Fibroblast of villous mesenchyme (primary cell): ENCODE results near the gene B4GALT1. TPM values are rescaled to one million over a fixed set of nuclear protein-coding genes. Genes with fewer than 3 reads are reported as not detected.
A peak's percentile ranks its signal among the peaks of the same experiment; 100 is the strongest.

Source experiments
- DNase-seq: peaks from one replicate; pipeline ENCODE4 v3.0.0-alpha.2; 2010; ENCODE audit warnings: low read depth
- H3K4me3 ChIP-seq: 2 replicates; pipeline ENCODE4 v1.5.1; 2011; ENCODE audit warnings: low read depth, mild to moderate bottlenecking, low read length
- total RNA-seq: library from RNA; depleted of rRNA; stranded (reverse); fragments of >200 nt; gene quantifications from 2 replicates; pipeline ENCODE4 v1.2.3, GENCODE V29; 2012
- TF ChIP-seq, protein P1 (sequence below): IDR thresholded peaks from 2 replicates; pipeline ENCODE4 v1.5.1; 2012; ENCODE audit warnings: low read depth, mild to moderate bottlenecking, low read length; ENCODE audit not compliant: insufficient read depth

Gene B4GALT1
- total RNA-seq, 1 donor: 28.5 TPM

DNA sequence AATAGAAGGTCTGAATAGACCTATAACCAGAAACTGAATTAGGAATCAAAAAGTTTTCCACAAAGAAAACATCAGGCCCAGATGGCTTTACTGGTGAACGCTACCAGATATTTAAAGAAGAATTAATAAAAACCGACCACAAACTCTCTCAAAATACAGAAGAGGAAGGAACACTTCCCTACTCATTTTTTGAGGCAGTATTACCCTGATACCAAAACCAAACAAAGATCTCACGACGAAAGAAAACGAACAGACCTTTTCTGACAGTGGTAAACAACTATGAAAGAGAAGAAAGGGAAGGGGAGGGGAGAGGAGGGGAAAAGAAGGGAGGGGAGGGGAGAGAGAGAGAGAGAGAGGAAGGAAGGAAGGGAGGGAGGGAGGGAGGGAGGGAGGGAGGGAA is 13.5 kb downstream of the B4GALT1 start:
- no peak for DNase-seq
- H3K4me3 ChIP-seq: no peak overlapping the region
- TF ChIP-seq, protein P1, sequence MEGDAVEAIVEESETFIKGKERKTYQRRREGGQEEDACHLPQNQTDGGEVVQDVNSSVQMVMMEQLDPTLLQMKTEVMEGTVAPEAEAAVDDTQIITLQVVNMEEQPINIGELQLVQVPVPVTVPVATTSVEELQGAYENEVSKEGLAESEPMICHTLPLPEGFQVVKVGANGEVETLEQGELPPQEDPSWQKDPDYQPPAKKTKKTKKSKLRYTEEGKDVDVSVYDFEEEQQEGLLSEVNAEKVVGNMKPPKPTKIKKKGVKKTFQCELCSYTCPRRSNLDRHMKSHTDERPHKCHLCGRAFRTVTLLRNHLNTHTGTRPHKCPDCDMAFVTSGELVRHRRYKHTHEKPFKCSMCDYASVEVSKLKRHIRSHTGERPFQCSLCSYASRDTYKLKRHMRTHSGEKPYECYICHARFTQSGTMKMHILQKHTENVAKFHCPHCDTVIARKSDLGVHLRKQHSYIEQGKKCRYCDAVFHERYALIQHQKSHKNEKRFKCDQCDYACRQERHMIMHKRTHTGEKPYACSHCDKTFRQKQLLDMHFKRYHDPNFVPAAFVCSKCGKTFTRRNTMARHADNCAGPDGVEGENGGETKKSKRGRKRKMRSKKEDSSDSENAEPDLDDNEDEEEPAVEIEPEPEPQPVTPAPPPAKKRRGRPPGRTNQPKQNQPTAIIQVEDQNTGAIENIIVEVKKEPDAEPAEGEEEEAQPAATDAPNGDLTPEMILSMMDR: no peak

DNA sequence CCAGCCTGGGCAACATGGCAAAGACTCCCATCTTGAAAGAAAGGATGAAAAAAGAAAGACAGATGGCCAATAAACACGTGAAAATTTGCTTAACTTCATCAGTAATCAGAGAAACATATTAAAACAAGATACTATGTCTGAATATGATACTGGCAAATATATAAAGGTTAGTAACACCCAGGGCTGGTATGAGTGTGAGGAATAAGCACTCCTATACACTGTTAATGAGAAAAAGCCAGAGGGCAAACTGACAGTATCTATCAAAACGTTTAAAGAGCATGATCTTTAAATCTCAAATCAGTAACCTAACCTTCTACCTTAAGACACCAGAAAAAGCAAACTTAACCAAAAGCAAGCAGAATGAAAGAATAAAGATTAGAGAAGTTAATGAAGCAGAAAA is 14.1 kb downstream of the B4GALT1 start:
- no peak for DNase-seq
- no peak overlapping the region for H3K4me3 ChIP-seq
- TF ChIP-seq, protein P1: no peak

DNA sequence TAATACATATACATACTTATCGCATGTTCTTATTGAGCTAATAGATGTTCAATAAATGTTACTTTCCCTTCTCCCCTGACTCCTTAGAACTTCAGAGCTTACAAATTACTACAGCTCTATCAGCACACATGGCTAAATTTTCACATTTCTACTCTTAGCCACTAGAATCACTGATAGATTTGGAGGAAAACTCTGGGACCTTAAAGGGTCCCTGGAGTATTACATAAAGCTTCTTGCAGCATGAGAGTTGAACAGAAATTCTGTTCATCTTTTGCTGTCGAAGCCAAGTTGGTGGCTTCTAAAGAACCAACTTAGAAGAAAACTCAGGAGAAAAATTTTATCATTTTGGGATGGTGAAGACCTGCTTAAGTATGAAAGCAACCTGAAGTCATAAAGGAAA is 15.5 kb downstream of the B4GALT1 start:
- no peak for DNase-seq
- TF ChIP-seq, protein P1: no peak
- H3K4me3 ChIP-seq: peak overlapping the region; percentile 12

DNA sequence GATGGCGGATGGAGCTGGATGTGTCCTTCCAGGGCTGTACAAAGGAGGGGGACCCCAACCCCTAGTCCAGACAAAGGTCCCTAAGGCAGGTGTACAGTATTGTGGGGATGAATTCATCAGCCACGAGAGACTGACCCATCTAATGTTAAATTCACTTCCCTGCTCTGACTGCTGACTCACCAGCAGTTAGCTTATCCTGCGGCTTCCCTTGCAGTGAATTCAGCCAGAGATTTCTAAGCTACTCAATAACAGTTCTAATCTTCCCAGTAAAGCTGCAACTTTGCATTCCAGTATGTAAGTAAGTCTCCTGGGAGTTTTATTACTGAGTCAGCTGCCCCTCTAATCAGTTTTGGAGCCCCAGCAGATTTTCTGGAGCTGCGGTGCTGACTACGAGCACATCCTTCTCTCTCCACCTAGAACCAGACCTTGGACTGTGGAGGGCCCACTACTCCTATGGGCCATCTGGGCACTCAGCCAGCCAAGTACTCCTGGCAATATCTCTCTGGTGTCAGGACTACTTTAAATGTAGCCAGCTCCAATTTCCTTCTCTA is 16.1 kb downstream of the B4GALT1 start:
- peak overlapping the region; percentile 16 for H3K4me3 ChIP-seq
- TF ChIP-seq, protein P1: no peak
- peak; percentile 98 for DNase-seq

DNA sequence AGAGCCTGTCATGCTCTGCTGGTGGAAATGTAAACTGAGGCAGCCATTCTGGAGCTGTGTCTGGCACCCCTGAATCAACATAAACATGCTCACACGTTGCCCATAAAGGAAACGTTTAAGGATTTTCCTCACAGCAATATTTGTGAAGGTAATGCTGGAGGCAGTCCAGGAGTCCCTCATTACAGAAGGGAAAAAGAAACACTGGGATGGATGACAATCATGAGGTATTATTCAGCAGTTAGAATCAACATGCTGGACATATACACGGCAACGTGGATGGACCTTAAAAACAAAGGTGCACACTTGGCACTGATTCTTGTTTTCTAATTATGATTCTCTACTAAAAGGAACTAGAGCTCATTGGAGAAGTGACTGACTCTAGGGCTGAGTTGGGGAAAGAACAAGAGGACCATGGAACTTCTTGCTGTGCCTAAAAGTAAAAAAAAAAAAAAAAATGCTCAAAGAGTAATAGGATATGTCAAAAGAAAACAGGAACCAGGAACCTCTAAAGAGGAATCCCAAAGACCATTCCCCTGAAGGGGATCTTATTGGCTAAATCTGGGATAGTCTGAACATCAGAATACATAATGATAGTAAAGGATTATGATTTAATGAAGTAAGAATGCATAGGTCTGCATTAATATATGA is 18.6 kb downstream of the B4GALT1 start:
- no peak overlapping the region for H3K4me3 ChIP-seq
- DNase-seq: no peak
- TF ChIP-seq, protein P1: no peak

DNA sequence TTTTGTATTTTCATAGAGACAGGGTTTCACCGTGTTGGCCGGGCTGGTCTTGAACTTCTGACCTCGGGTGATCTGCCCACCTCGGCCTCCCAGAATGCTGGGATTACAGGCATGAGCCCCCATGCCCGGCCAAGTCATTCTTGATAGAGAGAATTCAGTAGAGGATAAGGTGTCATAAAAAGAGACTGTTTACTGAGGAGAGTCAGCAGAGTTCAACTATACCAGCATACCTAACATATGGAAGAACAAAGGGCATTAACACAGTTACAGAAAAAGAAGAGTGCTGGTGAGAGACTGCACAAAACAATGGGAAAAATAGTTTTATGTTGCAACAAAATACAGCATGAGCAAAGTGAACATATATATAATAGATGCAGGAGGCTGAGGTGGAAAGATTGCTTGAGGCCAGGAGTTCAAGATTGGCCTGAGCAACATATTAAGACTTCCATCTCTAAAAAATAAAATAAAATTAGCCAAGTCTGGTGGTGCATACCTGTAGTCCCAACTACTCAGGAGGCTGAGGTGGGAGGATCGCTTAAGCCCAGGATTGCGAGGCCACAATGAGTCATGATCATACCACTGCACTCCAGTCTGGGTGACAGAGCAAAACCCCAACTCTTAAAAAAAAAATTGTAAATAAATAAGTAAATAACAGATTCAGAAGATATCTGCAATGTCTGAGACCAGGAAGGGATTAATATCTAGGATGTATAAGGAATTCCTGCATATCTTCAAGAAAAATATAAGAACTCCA is 19.5 kb downstream of the B4GALT1 start:
- no peak for DNase-seq
- H3K4me3 ChIP-seq: no peak overlapping the region
- TF ChIP-seq, protein P1: no peak

DNA sequence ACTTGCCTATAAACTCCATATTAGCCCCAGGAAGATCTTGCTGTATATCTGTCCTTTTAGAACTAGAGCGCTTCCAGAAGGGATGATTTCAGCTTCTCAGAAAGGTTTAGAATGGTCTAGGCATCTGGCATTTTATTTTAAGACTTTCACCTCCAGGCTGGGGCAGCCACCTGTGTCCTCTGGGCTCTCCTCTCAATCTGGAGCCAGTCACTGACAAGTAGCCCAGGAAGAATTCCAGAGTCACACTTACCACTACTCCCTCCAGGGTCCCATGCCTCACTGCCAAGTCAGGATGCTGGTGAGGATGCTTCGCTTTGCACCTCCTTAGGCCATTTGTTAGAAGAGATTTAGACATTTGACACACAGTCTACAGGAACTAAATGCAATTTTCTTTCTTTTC is 20.8 kb downstream of the B4GALT1 start:
- TF ChIP-seq, protein P1: no peak
- no peak for DNase-seq
- no peak overlapping the region for H3K4me3 ChIP-seq
